Immature natural killer cell (primary cell): Measurements from ENCODE around the gene MCCC1. TPM values are rescaled to one million over a fixed set of nuclear protein-coding genes. Genes with fewer than 3 reads are reported as not detected.
A peak's percentile ranks its signal among the peaks of the same experiment; 100 is the strongest.
"Not testable (repeated sequence)": the region's sequence is repeated elsewhere in the genome, so short reads cannot be mapped to it uniquely, and the experiment has no call there.

Experiments used
- DNase-seq, 3 donors: peaks; one replicate each; pipeline ENCODE4 v3.0.0; 2022; ENCODE audit warnings: mixed read lengths in 1 of 3
- H3K27ac Mint-ChIP-seq, 6 donors: one replicate each; pipeline ENCODE4 v1.8.0; 2020; ENCODE audit warnings: mixed read lengths in 6 of 6, mild to moderate bottlenecking in 5 of 6, inconsistent platforms in 4 of 6, moderate library complexity in 3 of 6
- H3K27me3 Mint-ChIP-seq, 3 donors: one replicate each; pipeline ENCODE4 v1.8.0; 2020 to 2021; ENCODE audit warnings: low read depth in 3 of 3, mild to moderate bottlenecking in 3 of 3, mixed read lengths in 3 of 3, moderate library complexity in 3 of 3, inconsistent platforms in 1 of 3
- H3K36me3 Mint-ChIP-seq, 3 donors: one replicate each; pipeline ENCODE4 v1.8.0; 2020; ENCODE audit warnings: mixed read lengths in 3 of 3, inconsistent platforms in 2 of 3, mild to moderate bottlenecking in 2 of 3
- H3K4me1 Mint-ChIP-seq, 2 donors: one replicate each; pipeline ENCODE4 v1.8.0; 2020; ENCODE audit warnings: inconsistent platforms in 2 of 2, mild to moderate bottlenecking in 2 of 2, mixed read lengths in 2 of 2, moderate library complexity in 1 of 2
- H3K4me3 Mint-ChIP-seq, 5 donors: one replicate each; pipeline ENCODE4 v1.8.0; 2020; ENCODE audit warnings: mild to moderate bottlenecking in 5 of 5, mixed read lengths in 5 of 5, inconsistent platforms in 3 of 5, moderate library complexity in 3 of 5
- H3K9me3 Mint-ChIP-seq, 6 donors: one replicate each; pipeline ENCODE4 v1.8.0; 2020; ENCODE audit warnings: mild to moderate bottlenecking in 6 of 6, mixed read lengths in 6 of 6, inconsistent platforms in 4 of 6, moderate library complexity in 3 of 6
- polyA plus RNA-seq, 3 donors: library from polyadenylated mRNA; unstranded; fragments of 300-500 nt; fragmentation: Illumina TruSeq; gene quantifications; one replicate each; pipeline ENCODE4 v1.2.3, GENCODE V29; 2021

MCCC1 gene
- polyA plus RNA-seq, 3 donors from 2014 or later = 15.2 to 35.5 (median 23.0) TPM

- H3K4me3 Mint-ChIP-seq = no peak overlapping the region
- H3K9me3 Mint-ChIP-seq = no peaks in the 10 kb centered on the region
- H3K4me1 Mint-ChIP-seq = peaks cover under 1 to 21% of the 10 kb centered on the region in 2 donors
- H3K36me3 Mint-ChIP-seq = peaks cover 18 to 25% (median 20%) of the 10 kb centered on the region in 3 donors
- no peaks in the 10 kb centered on the region for H3K27me3 Mint-ChIP-seq
- DNase-seq = no peak
- no peak overlapping the region for H3K27ac Mint-ChIP-seq
Observed at GRCh38 chr3:183092256-183092655, 7.0 kb downstream of the MCCC1 start.

GRCh38 chr3:183087184-183087583 is 12.1 kb downstream of the MCCC1 start:
- Mint-ChIP-seq H3K4me1 (peaks cover 1 to 4% of the 10 kb centered on the region in 2 donors), H3K27me3 (peaks cover 0 to 2% (median 0%) of the 10 kb centered on the region in 3 donors), H3K36me3 (peaks cover 35 to 52% (median 38%) of the 10 kb centered on the region in 3 donors), H3K9me3 (no peaks in the 10 kb centered on the region), H3K27ac (no peak overlapping the region), H3K4me3 (no peak overlapping the region)
- DNase-seq = no peak

GRCh38 chr3:183085634-183086390 is 13.5 kb downstream of the MCCC1 start:
- Mint-ChIP-seq H3K27me3 (peaks cover 0 to 2% (median 0%) of the 10 kb centered on the region in 3 donors), H3K36me3 (peaks cover 34 to 55% (median 35%) of the 10 kb centered on the region in 3 donors), H3K27ac (no peak overlapping the region), H3K4me1 (peaks cover 1 to 8% of the 10 kb centered on the region in 2 donors), H3K9me3 (no peaks in the 10 kb centered on the region), H3K4me3 (no peak overlapping the region)
- DNase-seq = peak in 1 of 3 donors; percentile 7

GRCh38 chr3:183082355-183082915 is 16.9 kb downstream of the MCCC1 start:
- peaks cover 1 to 8% of the 10 kb centered on the region in 2 donors for H3K4me1 Mint-ChIP-seq
- peak overlapping the region in 1 of 6 donors; percentile 43 for H3K27ac Mint-ChIP-seq
- no peak for DNase-seq
- H3K4me3 Mint-ChIP-seq = no peak overlapping the region
- H3K36me3 Mint-ChIP-seq = peaks cover 40 to 68% (median 49%) of the 10 kb centered on the region in 3 donors
- no peaks in the 10 kb centered on the region for H3K9me3 Mint-ChIP-seq
- peaks cover 0 to 4% (median 0%) of the 10 kb centered on the region in 3 donors for H3K27me3 Mint-ChIP-seq

- Mint-ChIP-seq H3K27me3 (peaks cover 0 to 4% (median 0%) of the 10 kb centered on the region in 3 donors), H3K36me3 (peaks cover 44 to 69% (median 52%) of the 10 kb centered on the region in 3 donors), H3K4me1 (peaks cover 1 to 8% of the 10 kb centered on the region in 2 donors), H3K27ac (no peak overlapping the region), H3K4me3 (no peak overlapping the region), H3K9me3 (no peaks in the 10 kb centered on the region)
- no peak for DNase-seq
Observed at GRCh38 chr3:183081459-183082183, 17.7 kb downstream of the MCCC1 start.

- H3K4me3 Mint-ChIP-seq = no peak overlapping the region
- peaks cover 0 to 1% (median 0%) of the 10 kb centered on the region in 3 donors for H3K27me3 Mint-ChIP-seq
- H3K9me3 Mint-ChIP-seq = no peaks in the 10 kb centered on the region
- peaks cover 1 to 8% of the 10 kb centered on the region in 2 donors for H3K4me1 Mint-ChIP-seq
- peaks cover 41 to 62% (median 45%) of the 10 kb centered on the region in 3 donors for H3K36me3 Mint-ChIP-seq
- no peak overlapping the region for H3K27ac Mint-ChIP-seq
- no peak for DNase-seq
Observed at GRCh38 chr3:183080628-183081027, 18.7 kb downstream of the MCCC1 start.

- Mint-ChIP-seq H3K4me3 (no peak overlapping the region), H3K4me1 (peaks cover 0 to 8% of the 10 kb centered on the region in 2 donors), H3K27me3 (peaks cover 0 to 1% (median 0%) of the 10 kb centered on the region in 3 donors), H3K27ac (no peak overlapping the region), H3K36me3 (peaks cover 32 to 45% (median 40%) of the 10 kb centered on the region in 3 donors), H3K9me3 (no peaks in the 10 kb centered on the region)
- DNase-seq = no peak
Observed at GRCh38 chr3:183074881-183075280, 24.4 kb downstream of the MCCC1 start.

- H3K36me3 Mint-ChIP-seq = peaks cover 29 to 46% (median 43%) of the 10 kb centered on the region in 3 donors
- no peak overlapping the region for H3K4me3 Mint-ChIP-seq
- DNase-seq = no peak
- no peaks in the 10 kb centered on the region for H3K9me3 Mint-ChIP-seq
- peaks cover 0 to 8% of the 10 kb centered on the region in 2 donors for H3K4me1 Mint-ChIP-seq
- H3K27me3 Mint-ChIP-seq = peaks cover 0 to 1% (median 0%) of the 10 kb centered on the region in 3 donors
- no peak overlapping the region for H3K27ac Mint-ChIP-seq
Observed at GRCh38 chr3:183074261-183074660, 25.0 kb downstream of the MCCC1 start.

GRCh38 chr3:183073839-183074238 is 25.5 kb downstream of the MCCC1 start:
- no peaks in the 10 kb centered on the region for H3K9me3 Mint-ChIP-seq
- H3K27ac Mint-ChIP-seq = peak overlapping the region in 2 of 6 donors; percentile 29 to 45
- DNase-seq = no peak
- H3K4me3 Mint-ChIP-seq = no peak overlapping the region
- H3K27me3 Mint-ChIP-seq = peaks cover 0 to 1% (median 0%) of the 10 kb centered on the region in 3 donors
- H3K36me3 Mint-ChIP-seq = peaks cover 25 to 43% (median 42%) of the 10 kb centered on the region in 3 donors
- H3K4me1 Mint-ChIP-seq = peaks cover 0 to 8% of the 10 kb centered on the region in 2 donors

GRCh38 chr3:183070892-183071291 is 28.4 kb downstream of the MCCC1 start:
- Mint-ChIP-seq H3K9me3 (no peaks in the 10 kb centered on the region), H3K27me3 (no peaks in the 10 kb centered on the region), H3K27ac (no peak overlapping the region), H3K4me1 (peaks cover 0 to 8% of the 10 kb centered on the region in 2 donors), H3K36me3 (peaks cover 17 to 32% (median 31%) of the 10 kb centered on the region in 3 donors), H3K4me3 (no peak overlapping the region)
- DNase-seq = no peak

- no peak for DNase-seq
- Mint-ChIP-seq H3K27ac (no peak overlapping the region), H3K4me1 (peaks cover 0 to 7% of the 10 kb centered on the region in 2 donors), H3K36me3 (peaks cover 25 to 45% (median 32%) of the 10 kb centered on the region in 3 donors), H3K9me3 (no peaks in the 10 kb centered on the region), H3K27me3 (no peaks in the 10 kb centered on the region), H3K4me3 (no peak overlapping the region)
Observed at GRCh38 chr3:183069086-183069485, 30.2 kb downstream of the MCCC1 start.

GRCh38 chr3:183066891-183067290 is 32.4 kb downstream of the MCCC1 start:
- not testable (repeated sequence) for H3K9me3 Mint-ChIP-seq, H3K4me3 Mint-ChIP-seq, H3K27ac Mint-ChIP-seq, H3K4me1 Mint-ChIP-seq, DNase-seq, H3K27me3 Mint-ChIP-seq
- peaks cover 21 to 47% (median 35%) of the 10 kb centered on the region in 3 donors for H3K36me3 Mint-ChIP-seq

GRCh38 chr3:183064475-183064874 is 34.8 kb downstream of the MCCC1 start:
- no peak overlapping the region for H3K27ac Mint-ChIP-seq
- H3K4me3 Mint-ChIP-seq = no peak overlapping the region
- H3K27me3 Mint-ChIP-seq = no peaks in the 10 kb centered on the region
- H3K9me3 Mint-ChIP-seq = no peaks in the 10 kb centered on the region
- H3K4me1 Mint-ChIP-seq = no peaks in the 10 kb centered on the region
- peaks cover 15 to 32% (median 23%) of the 10 kb centered on the region in 3 donors for H3K36me3 Mint-ChIP-seq
- no peak for DNase-seq
